Measurements from ENCODE around the gene PLEKHN1.
"Not testable (repeated sequence)": the region's sequence is repeated elsewhere in the genome, so short reads cannot be mapped to it uniquely, and the experiment has no call there.

PLEKHN1 gene

DNA sequence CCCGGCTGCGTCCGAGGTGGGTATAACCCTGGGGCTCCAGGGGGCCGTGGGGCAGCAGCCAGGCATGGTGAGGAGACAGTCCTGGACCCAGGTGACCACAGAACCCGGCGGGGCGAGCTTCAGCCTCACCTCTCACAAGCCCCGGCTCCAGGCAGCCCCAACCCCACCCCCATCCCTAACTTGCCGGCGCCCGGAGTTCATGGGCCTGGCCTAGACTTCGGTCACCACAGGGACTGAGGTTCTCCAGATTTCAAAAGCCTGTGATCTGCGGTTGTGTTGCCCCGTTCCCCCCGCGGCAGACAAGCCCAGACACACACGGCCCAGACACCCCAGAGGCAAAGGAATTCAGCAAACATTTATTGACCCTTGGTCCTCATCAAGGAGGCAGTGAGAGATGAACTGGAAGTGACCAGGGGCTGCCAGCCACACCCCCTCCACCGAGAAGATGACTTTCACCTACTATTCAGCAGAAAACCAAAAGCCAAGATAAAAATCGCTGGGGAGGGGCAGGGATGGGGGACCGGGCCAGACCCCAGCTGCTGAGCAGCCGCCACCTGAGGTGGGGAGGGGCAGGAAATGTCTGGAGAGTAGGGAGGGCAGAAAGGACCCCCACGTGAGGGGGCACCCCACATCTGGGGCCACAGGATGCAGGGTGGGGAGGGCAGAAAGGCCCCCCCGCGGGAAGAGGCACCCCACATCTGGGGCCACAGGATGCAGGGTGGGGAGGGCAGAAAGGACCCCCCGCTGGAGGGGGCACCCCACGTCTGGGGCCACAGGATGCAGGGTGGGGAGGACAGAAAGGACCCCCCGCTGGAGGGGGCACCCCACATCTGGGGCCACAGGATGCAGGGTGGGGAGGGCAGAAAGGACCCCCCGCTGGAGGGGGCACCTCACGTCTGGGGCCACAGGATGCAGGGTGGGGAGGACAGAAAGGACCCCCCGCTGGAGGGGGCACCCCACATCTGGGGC, 29.7 kb downstream of the PLEKHN1 start:
- DNase-seq = no peak

- no peak for DNase-seq
Measured at GRCh38 chr1:996851-997712, 30.8 kb downstream of the PLEKHN1 start.

DNA sequence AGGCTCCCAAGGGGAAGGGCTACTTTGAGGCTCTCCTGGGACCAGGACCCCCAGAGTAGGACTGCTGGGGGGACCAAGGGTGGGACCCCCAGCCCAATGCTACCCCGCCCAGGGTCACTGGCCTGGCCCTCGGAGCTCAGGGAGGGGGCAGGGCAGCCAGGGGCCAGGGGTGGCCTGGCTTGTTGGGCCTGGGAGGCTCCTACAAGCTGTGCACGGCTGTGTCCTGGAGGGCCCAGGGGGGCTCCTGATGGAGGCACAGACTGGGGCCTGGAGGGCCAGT, 31.4 kb downstream of the PLEKHN1 start:
- no peak for DNase-seq

DNA sequence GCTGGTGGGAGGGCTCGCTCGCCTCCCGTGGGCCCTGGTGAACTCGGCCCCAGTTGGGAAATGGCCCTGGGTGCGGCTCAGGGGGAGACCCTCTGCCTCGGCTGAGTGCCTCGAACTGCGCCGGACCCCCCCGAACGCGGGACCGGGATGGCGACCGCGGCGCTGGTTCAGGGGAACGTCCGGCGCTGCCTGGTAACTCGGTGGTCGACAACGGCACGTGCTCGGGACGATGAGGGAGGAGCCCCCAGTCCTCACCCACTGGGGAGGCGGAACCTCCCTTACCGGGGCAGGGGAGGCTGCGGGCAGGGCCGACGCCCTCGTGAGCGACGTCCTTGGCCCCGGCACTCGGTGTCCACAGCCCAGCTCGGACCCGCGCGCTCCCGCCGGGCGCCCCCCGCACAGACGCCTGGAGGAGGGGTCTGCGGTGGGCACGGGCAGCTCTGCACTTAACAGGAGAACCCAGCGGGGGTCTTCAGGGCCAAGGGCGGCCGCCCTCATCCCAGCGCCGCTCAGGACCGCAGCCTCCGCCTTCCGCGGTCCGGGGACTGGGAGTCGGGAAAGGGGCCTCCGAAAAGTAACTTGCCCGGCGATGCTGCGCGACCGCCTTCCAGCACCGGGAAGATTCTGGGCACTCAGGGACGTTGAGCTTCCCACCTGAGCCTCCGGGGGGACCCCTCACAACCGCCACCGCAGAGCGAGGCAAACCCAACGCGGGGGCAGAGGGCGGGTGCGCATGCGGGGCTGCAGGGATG, 31.9 kb downstream of the PLEKHN1 start:
- no peak for DNase-seq

DNA sequence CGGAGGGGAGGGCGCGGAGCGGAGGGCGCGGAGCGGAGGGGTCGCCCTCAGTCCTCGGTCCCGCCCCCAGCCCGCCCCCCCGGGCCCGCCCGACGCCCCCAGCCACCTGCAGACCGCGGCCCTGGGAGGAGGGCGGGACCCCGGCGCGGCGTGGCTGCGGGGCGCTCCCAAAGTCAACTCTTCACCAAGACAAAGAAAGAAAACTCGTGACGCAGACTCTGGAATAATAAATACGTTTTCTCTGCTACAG, 32.4 kb downstream of the PLEKHN1 start:
- no peak for DNase-seq

- DNase-seq = no peak
Measured at GRCh38 chr1:998995-999724, 32.9 kb downstream of the PLEKHN1 start.

- peak; percentile 46 for DNase-seq
Measured at GRCh38 chr1:999725-1000356, 33.6 kb downstream of the PLEKHN1 start, which contains the start of gene HES4. Gene HES4, minus strand, starts transcription at chr1:1000097. Its CDS starts 124 bp downstream, at chr1:999973.

GRCh38 chr1:1000357-1001056, 34.2 kb downstream of the PLEKHN1 start:
- peak; percentile 64 for DNase-seq

GRCh38 chr1:1001057-1001783, 34.9 kb downstream of the PLEKHN1 start:
- DNase-seq = no peak

GRCh38 chr1:1003618-1004419, 37.5 kb downstream of the PLEKHN1 start:
- no peak for DNase-seq

DNA sequence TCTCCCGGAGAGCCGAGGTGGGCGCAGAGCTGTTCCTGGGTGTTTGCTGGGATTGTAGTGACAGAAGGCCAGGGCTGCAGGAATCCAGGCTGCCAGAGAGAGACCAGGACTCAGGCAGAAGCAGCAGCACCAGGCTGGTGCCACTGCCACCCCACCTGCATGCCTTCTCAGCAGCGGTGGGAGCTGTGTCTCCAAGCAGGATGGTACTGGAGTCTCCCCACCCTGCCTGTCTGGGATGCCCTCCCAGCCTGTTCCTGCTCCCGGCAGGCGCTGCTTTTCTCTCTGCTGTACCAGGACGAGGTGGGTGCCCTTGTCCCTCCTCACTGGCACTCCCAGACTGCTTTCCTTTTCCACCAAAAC, 38.1 kb downstream of the PLEKHN1 start:
- DNase-seq = no peak

DNA sequence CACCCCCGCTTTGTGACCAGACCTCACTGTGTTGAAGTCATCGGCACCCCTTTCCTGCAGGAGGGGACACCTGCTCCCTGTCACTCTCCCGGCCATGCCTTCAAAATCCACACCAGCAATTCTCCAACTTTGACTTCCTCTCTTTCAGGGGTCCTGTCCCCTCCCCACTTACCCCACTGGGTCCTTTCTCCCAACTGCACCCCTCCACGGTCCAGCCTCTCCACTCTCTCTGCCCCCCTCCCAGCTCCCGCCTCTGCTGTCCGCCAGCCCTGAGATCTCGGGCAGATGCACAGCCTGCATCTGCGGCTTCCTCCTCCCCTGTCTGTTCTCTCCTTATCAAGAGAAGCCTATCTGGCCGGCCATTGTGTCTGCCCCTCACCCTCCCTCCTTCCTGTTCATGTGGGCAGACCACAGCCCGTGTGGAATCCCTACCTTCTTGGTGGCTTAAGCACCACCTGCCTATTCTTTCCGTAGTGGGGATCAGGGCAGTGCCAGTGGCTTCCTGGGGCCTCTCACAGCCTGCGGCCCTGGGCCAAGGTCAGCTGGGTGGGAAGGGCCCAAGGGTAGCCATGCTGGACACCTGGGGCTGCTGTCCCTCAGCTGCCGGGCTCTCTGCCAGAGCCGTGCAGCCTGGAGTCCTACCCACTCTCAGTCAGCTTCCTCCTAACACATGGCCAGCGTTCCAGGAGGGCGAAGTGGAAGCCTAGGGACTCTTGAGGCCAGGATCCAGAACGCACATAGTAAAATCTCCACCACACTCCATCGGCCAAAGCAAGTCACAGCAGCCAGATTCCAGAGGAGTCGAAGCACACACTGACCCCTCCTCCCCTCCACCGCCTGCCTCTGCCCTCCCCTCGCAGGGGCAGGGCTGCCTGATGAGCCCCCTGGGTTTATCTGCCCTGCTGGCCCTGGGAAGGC, 38.8 kb downstream of the PLEKHN1 start:
- no peak for DNase-seq

DNA sequence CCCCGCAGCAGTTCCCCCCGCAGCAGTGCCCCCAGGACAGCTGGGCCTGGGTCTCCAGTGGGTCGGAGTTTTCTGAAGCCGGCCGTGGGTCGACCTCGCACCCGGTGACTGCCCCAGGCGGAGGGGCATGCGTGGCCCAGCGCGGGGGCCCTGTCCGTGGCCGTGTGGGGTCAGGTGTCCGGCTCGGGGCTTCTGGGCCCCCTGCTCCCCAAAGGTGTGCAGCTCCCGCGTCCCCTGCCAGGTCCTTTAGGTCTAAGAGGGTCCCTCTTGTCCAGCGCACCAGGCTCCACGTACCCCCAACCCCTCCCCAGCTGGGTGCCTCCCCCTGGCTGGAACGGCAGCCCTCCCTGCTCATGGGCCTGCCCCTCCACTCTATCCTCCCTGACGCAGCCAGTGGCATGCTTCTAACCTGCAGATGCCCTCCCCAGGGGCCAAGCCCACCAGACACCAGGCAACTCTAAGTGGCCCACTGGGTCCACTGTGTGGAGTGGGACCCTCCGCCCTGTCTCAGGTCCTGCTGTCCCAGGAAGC, 39.6 kb downstream of the PLEKHN1 start:
- DNase-seq = no peak

DNA sequence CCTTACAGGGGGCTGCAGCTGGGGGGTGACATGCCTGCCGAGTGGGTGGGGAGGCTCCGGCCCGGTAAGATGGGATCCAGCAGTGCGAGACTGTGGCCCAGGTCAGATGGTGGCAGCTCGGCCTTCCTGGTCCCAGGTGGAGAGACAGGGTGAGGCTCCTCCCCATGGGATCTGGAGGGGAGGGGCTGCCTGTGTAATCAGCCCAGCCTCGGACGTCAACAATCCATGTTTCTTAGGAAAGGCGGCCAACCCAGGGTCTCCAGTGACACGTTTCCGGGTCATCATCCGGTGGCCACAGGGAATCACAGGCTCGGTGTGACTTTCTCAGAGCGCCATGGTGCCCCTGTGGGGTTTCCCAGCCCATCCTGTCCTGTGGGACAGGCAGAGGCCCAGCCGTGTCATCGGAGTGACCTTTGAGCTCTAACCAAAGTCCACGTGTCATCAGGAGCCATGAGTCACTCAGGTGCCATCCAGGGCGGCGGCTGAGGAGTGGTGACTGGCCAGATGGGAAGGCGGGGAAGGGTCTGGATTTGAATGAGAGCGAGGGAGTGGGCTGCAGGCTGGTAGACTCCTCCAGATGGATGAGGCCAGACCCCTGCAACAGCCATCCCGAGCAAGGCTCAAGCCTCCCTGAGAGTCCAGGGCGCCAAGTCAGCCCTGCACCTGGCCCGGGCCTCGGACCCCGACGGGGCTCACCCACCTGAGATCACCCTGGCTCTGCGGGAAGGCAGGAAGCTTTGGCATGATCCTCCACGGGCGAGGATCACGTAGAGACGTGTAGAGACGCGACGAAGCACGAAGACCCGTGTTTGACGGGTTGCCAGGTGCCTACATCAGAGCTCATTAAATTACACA, 40.2 kb downstream of the PLEKHN1 start:
- no peak for DNase-seq

DNA sequence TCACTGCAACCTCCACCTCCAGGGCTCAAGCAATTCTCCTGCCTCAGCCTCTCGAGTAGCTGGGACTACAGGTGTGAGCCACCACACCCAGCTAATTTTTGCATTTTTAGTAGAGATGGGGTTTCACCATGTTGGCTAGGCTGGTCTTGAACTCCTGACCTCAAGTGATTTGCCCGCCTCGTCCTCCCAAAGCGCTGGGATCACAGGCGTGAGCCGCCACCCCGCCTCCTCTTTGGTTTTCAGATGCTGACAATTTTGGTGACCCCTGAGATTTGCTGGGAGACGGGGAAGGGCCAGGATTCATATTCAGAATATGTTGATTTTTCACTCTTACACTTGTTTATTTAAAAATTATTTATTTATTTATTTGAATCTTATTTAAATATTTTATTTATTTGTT, 43.8 kb downstream of the PLEKHN1 start:
- DNase-seq = not testable (repeated sequence)

- DNase-seq = no peak
Measured at GRCh38 chr1:1011396-1011949, 45.2 kb downstream of the PLEKHN1 start.

GRCh38 chr1:1012736-1013104, 46.4 kb downstream of the PLEKHN1 start:
- DNase-seq = not testable (repeated sequence)
